ENCODE measurements around the gene CAPG. TPM values are rescaled to one million over a fixed set of nuclear protein-coding genes. Genes with fewer than 3 reads are reported as not detected.
"Not testable (repeated sequence)": the region's sequence is repeated elsewhere in the genome, so short reads cannot be mapped to it uniquely, and the experiment has no call there.

Gene CAPG
- total RNA-seq, 1 donor from 2014 or later = 179 TPM

GRCh38 chr2:85414761-85415553 lies 4.8 kb upstream of the CAPG start:
- TF ChIP-seq CTCF (IDR thresholded peaks at IDR 0.05) = no peak
- intact Hi-C loops (cut with DNase I) = no loop called here
- H3K9me3 ChIP-seq = no peaks in the 10 kb centered on the region
- DNase-seq (ENCODE audit: low spot score in 2 of 2) = no peak
- H3K4me3 ChIP-seq = no peak overlapping the region
- H3K36me3 ChIP-seq = no peaks in the 10 kb centered on the region
- H3K27me3 ChIP-seq = no peaks in the 10 kb centered on the region
- peaks cover 6 to 20% of the 10 kb centered on the region in 2 donors for H3K4me1 ChIP-seq
- no peak overlapping the region for H3K27ac ChIP-seq

- Histone ChIP-seq H3K4me3 (peak overlapping the region; percentile 63 to 68), H3K27ac (peak overlapping the region; percentile 18 to 46), H3K4me1 (peaks cover 5 to 20% of the 10 kb centered on the region in 2 donors)
- DNase-seq (ENCODE audit: low spot score in 2 of 2); H3K9me3 ChIP-seq; intact Hi-C loops (cut with DNase I); H3K27me3 ChIP-seq; H3K36me3 ChIP-seq: not testable (repeated sequence)
Measured at GRCh38 chr2:85414421-85414759, 4.2 kb upstream of the CAPG start.

GRCh38 chr2:85413592-85414420 lies 3.6 kb upstream of the CAPG start:
- Histone ChIP-seq H3K36me3 (no peaks in the 10 kb centered on the region), H3K27me3 (no peaks in the 10 kb centered on the region), H3K27ac (peak overlapping the region; percentile 18 to 46), H3K4me1 (peaks cover 0 to 14% of the 10 kb centered on the region in 2 donors), H3K9me3 (no peaks in the 10 kb centered on the region), H3K4me3 (peak overlapping the region; percentile 63 to 68)
- peak in 1 of 3 experiments; percentile 5 for TF ChIP-seq CTCF (IDR thresholded peaks at IDR 0.05)
- DNase-seq (ENCODE audit: low spot score in 2 of 2) = peak in 1 of 2 donors; percentile 81
- intact Hi-C loops (cut with DNase I) = no loop called here

GRCh38 chr2:85411405-85411748 lies 1.2 kb upstream of the CAPG start:
- no peaks in the 10 kb centered on the region for H3K27me3 ChIP-seq
- intact Hi-C loops (cut with DNase I) = no loop called here
- no peaks in the 10 kb centered on the region for H3K9me3 ChIP-seq
- no peak for DNase-seq (ENCODE audit: low spot score in 2 of 2)
- H3K4me3 ChIP-seq = no peak overlapping the region
- H3K4me1 ChIP-seq = peaks cover 0 to 15% of the 10 kb centered on the region in 2 donors
- no peaks in the 10 kb centered on the region for H3K36me3 ChIP-seq
- no peak for TF ChIP-seq CTCF (IDR thresholded peaks at IDR 0.05)
- no peak overlapping the region for H3K27ac ChIP-seq

- H3K27ac ChIP-seq = peak overlapping the region in 1 of 2 donors; percentile 63
- intact Hi-C loops (cut with DNase I) = no loop called here
Measured at GRCh38 chr2:85410584-85411404, 628 bp upstream of the CAPG start.

More at GRCh38 chr2:85410584-85411404, 628 bp upstream of the CAPG start:
- no peak for DNase-seq (ENCODE audit: low spot score in 2 of 2)
- no peaks in the 10 kb centered on the region for H3K36me3 ChIP-seq
- TF ChIP-seq CTCF (IDR thresholded peaks at IDR 0.05) = no peak
- H3K4me1 ChIP-seq = peaks cover 0 to 15% of the 10 kb centered on the region in 2 donors
- peak overlapping the region in 1 of 2 donors; percentile 25 for H3K4me3 ChIP-seq
- no peaks in the 10 kb centered on the region for H3K27me3 ChIP-seq
- H3K9me3 ChIP-seq = no peaks in the 10 kb centered on the region
